GM18517 (cell line): Measurements from ENCODE around the gene TNFRSF12A.

ENCODE experiments used
- ATAC-seq: cut with Tn5 transposase; IDR thresholded peaks from one replicate; pipeline ENCODE4 v1.9.1; 2021; ENCODE audit warnings: mild to moderate bottlenecking, moderate library complexity; ENCODE audit not compliant: unreplicated experiment

TNFRSF12A gene

GRCh38 chr16:2985893-2986355 is 34.2 kb upstream of the TNFRSF12A start:
- ATAC-seq = no peak

GRCh38 chr16:2986623-2987188 is 33.5 kb upstream of the TNFRSF12A start:
- ATAC-seq = no peak

GRCh38 chr16:2987286-2987685 is 32.9 kb upstream of the TNFRSF12A start:
- ATAC-seq = no peak

GRCh38 chr16:2987833-2988232 is 32.3 kb upstream of the TNFRSF12A start:
- no peak for ATAC-seq

- ATAC-seq = no peak
Measured at GRCh38 chr16:2988590-2989099, 31.5 kb upstream of the TNFRSF12A start.

GRCh38 chr16:2990891-2991290 is 29.3 kb upstream of the TNFRSF12A start:
- ATAC-seq = no peak

- ATAC-seq = no peak
Measured at GRCh38 chr16:2991566-2992261, 28.5 kb upstream of the TNFRSF12A start.

GRCh38 chr16:2992383-2993081 is 27.6 kb upstream of the TNFRSF12A start:
- ATAC-seq = no peak

GRCh38 chr16:2996298-2996697 is 23.9 kb upstream of the TNFRSF12A start:
- no peak for ATAC-seq

GRCh38 chr16:2999929-3000328 is 20.2 kb upstream of the TNFRSF12A start:
- no peak for ATAC-seq

- ATAC-seq = no peak
Measured at GRCh38 chr16:3000540-3000939, 19.6 kb upstream of the TNFRSF12A start.

GRCh38 chr16:3001316-3001715 is 18.9 kb upstream of the TNFRSF12A start:
- no peak for ATAC-seq

GRCh38 chr16:3003582-3004270 is 16.4 kb upstream of the TNFRSF12A start:
- ATAC-seq = peak; percentile 94

GRCh38 chr16:3004319-3004718 is 15.8 kb upstream of the TNFRSF12A start:
- peak; percentile 8 for ATAC-seq

- no peak for ATAC-seq
Measured at GRCh38 chr16:3004781-3005284, 15.3 kb upstream of the TNFRSF12A start.

GRCh38 chr16:3007059-3007956 is 12.9 kb upstream of the TNFRSF12A start:
- ATAC-seq = no peak

GRCh38 chr16:3007957-3008689 is 12.0 kb upstream of the TNFRSF12A start:
- no peak for ATAC-seq

- ATAC-seq = no peak
Measured at GRCh38 chr16:3008690-3009037, 11.5 kb upstream of the TNFRSF12A start.

GRCh38 chr16:3009568-3010390 is 10.4 kb upstream of the TNFRSF12A start:
- no peak for ATAC-seq
